ENCODE data around the gene TMEM212. TPM values are rescaled to one million over a fixed set of nuclear protein-coding genes. Genes with fewer than 3 reads are reported as not detected.

TMEM212 gene
- total and polyA plus RNA-seq, 2 donors (not counting 1 experiment from before 2014, with no cell fraction given): not detected

DNA sequence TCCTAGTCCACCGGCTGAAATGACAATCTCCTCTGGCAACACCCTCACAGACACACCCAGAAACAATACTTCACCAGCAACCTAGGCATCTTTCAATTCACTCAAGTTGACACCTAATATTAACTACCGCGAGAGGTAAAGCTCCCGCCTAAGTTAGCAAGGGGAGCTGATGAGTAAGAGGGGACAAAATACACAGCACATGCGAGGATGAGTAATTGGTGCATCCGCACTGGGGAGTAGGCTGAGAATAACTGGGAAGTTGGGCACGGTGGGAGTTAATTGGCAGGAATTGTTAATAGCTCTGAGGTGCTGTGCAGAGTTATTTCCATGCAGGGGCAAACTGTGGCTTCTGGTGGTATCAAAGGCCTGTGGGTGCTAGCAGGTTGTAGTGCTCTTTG is 18.3 kb upstream of the TMEM212 start:
- Mint-ChIP-seq H3K4me3 (no peak overlapping the region), H3K4me1 (no peaks in the 10 kb centered on the region), H3K27me3 (peaks cover 3% of the 10 kb centered on the region), H3K27ac (no peak overlapping the region), H3K9me3 (ENCODE audit: insufficient read depth) (no peaks in the 10 kb centered on the region)
- no peak overlapping the region for H3K4me2 ChIP-seq (replicated peaks; ENCODE audit: low read depth, low read length, poor library complexity, severe bottlenecking)
- no peaks in the 10 kb centered on the region for H3K36me3 ChIP-seq (replicated peaks in 1 of 2; ENCODE audit: control extremely low read depth in 1 of 2, control insufficient read depth in 1 of 2, extremely low read depth in 1 of 2, insufficient read depth in 2 of 2, low read length in 1 of 2)
- TF ChIP-seq, protein P1, sequence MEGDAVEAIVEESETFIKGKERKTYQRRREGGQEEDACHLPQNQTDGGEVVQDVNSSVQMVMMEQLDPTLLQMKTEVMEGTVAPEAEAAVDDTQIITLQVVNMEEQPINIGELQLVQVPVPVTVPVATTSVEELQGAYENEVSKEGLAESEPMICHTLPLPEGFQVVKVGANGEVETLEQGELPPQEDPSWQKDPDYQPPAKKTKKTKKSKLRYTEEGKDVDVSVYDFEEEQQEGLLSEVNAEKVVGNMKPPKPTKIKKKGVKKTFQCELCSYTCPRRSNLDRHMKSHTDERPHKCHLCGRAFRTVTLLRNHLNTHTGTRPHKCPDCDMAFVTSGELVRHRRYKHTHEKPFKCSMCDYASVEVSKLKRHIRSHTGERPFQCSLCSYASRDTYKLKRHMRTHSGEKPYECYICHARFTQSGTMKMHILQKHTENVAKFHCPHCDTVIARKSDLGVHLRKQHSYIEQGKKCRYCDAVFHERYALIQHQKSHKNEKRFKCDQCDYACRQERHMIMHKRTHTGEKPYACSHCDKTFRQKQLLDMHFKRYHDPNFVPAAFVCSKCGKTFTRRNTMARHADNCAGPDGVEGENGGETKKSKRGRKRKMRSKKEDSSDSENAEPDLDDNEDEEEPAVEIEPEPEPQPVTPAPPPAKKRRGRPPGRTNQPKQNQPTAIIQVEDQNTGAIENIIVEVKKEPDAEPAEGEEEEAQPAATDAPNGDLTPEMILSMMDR (IDR thresholded peaks at IDR 0.05): no peak
- TF ChIP-seq EZH2 (IDR thresholded peaks at IDR 0.05; ENCODE audit: borderline replicate concordance, insufficient read depth, low read depth, low read length, poor library complexity, severe bottlenecking): no peak
- no peaks in the 10 kb centered on the region for H3K4me1 ChIP-seq (ENCODE audit: control insufficient read depth in 2 of 2, insufficient read depth in 2 of 2, low read length in 2 of 2)
- H3K4me3 ChIP-seq (ENCODE audit: control extremely low read depth in 1 of 5, extremely low read depth in 1 of 5, insufficient read depth in 1 of 5, low read depth in 2 of 5, low read length in 4 of 5): no peak overlapping the region
- CTCF ChIA-PET: no interaction called here
- no peaks in the 10 kb centered on the region for H4K20me1 ChIP-seq (ENCODE audit: control insufficient read depth, insufficient read depth, low read length, poor library complexity, severe bottlenecking)
- no peaks in the 10 kb centered on the region for H3K27me3 ChIP-seq (replicated peaks in 1 of 4; ENCODE audit: control extremely low read depth in 1 of 4, control insufficient read depth in 3 of 4, insufficient read depth in 4 of 4, low read length in 3 of 4)
- DNase-seq (no peak), ATAC-seq (ENCODE audit: low read depth) (no peak)
- H3K79me2 ChIP-seq (ENCODE audit: control insufficient read depth, insufficient read depth, low read length): no peaks in the 10 kb centered on the region
- POLR2A ChIA-PET: no interaction called here
- no peak overlapping the region for H3K9ac ChIP-seq (ENCODE audit: low read length)
- H3K27ac ChIP-seq (ENCODE audit: low read length in 2 of 2): no peak overlapping the region
- intact Hi-C loops (cut with micrococcal nuclease): no loop called here
- H3K9me3 ChIP-seq (ENCODE audit: control extremely low read depth in 1 of 3, control insufficient read depth in 2 of 3, insufficient read depth in 1 of 3, low read length in 2 of 3): no peaks in the 10 kb centered on the region
- 96% methylated on average over 7 of the region's 7 CpGs for WGBS (ENCODE audit: insufficient coverage)
- H2AFZ ChIP-seq (ENCODE audit: insufficient read depth, low read depth, low read length, poor library complexity, severe bottlenecking): no peak overlapping the region

DNA sequence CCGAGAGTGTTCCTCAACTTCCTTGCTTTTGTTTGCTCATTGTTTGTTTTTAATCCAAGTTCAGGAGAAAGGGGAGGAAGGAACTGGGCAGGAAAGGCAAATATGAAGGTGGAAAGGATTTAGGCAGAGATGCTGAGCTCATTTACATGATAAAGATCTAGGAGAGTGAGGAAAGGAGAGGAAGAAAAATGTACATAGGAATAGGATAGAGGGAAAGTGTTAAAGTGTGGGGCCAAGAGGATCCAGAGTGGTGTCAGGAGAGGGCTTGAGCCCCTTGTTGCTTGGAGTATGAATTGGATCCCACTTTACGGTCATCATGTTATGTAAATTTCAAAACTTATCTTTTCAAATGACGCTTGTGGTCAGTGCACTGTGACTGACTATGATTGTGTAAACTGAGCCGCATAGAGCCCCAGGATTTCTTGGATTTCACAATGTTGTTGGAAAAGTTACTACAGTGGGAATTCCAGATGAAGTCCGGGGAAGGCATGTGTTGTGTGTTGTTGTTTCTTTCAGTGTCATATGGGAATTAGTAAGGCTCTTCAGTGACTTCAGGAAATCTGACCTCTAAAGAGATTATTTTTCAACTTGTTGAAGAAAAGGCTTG is 17.8 kb upstream of the TMEM212 start:
- no peaks in the 10 kb centered on the region for H3K36me3 ChIP-seq (replicated peaks in 1 of 2; ENCODE audit: control extremely low read depth in 1 of 2, control insufficient read depth in 1 of 2, extremely low read depth in 1 of 2, insufficient read depth in 2 of 2, low read length in 1 of 2)
- no peak for TF ChIP-seq EZH2 (IDR thresholded peaks at IDR 0.05; ENCODE audit: borderline replicate concordance, insufficient read depth, low read depth, low read length, poor library complexity, severe bottlenecking)
- TF ChIP-seq, protein P1 (IDR thresholded peaks at IDR 0.05): no peak
- Mint-ChIP-seq H3K27ac (no peak overlapping the region), H3K4me1 (no peaks in the 10 kb centered on the region), H3K4me3 (no peak overlapping the region), H3K27me3 (peaks cover 3% of the 10 kb centered on the region), H3K9me3 (ENCODE audit: insufficient read depth) (no peaks in the 10 kb centered on the region)
- no peaks in the 10 kb centered on the region for H3K9me3 ChIP-seq (ENCODE audit: control extremely low read depth in 1 of 3, control insufficient read depth in 2 of 3, insufficient read depth in 1 of 3, low read length in 2 of 3)
- no peaks in the 10 kb centered on the region for H3K79me2 ChIP-seq (ENCODE audit: control insufficient read depth, insufficient read depth, low read length)
- no peak overlapping the region for H3K27ac ChIP-seq (ENCODE audit: low read length in 2 of 2)
- H3K4me2 ChIP-seq (replicated peaks; ENCODE audit: low read depth, low read length, poor library complexity, severe bottlenecking): no peak overlapping the region
- intact Hi-C loops (cut with micrococcal nuclease): no loop called here
- WGBS (ENCODE audit: insufficient coverage): 94% methylated on average over 5 of the region's 5 CpGs
- no peaks in the 10 kb centered on the region for H3K27me3 ChIP-seq (replicated peaks in 1 of 4; ENCODE audit: control extremely low read depth in 1 of 4, control insufficient read depth in 3 of 4, insufficient read depth in 4 of 4, low read length in 3 of 4)
- no peaks in the 10 kb centered on the region for H3K4me1 ChIP-seq (ENCODE audit: control insufficient read depth in 2 of 2, insufficient read depth in 2 of 2, low read length in 2 of 2)
- no peak overlapping the region for H3K4me3 ChIP-seq (ENCODE audit: control extremely low read depth in 1 of 5, extremely low read depth in 1 of 5, insufficient read depth in 1 of 5, low read depth in 2 of 5, low read length in 4 of 5)
- POLR2A ChIA-PET: no interaction called here
- ATAC-seq (ENCODE audit: low read depth): no peak
- DNase-seq: no peak
- H3K9ac ChIP-seq (ENCODE audit: low read length): no peak overlapping the region
- H2AFZ ChIP-seq (ENCODE audit: insufficient read depth, low read depth, low read length, poor library complexity, severe bottlenecking): no peak overlapping the region
- CTCF ChIA-PET: no interaction called here
- no peaks in the 10 kb centered on the region for H4K20me1 ChIP-seq (ENCODE audit: control insufficient read depth, insufficient read depth, low read length, poor library complexity, severe bottlenecking)
